Measurements from ENCODE around the gene NFIA.

- TF ChIP-seq CTCF (IDR thresholded peaks at IDR 0.05), result no peak
- TF ChIP-seq POLR2AphosphoS5 (IDR thresholded peaks at IDR 0.05), result no peak
Observed at GRCh38 chr1:61167309-61167708, 84.9 kb downstream of the NFIA start.
